Nephron progenitor cell (in vitro differentiated cells): ENCODE data around the gene LRRC23.
"Not testable (repeated sequence)": the region's sequence is repeated elsewhere in the genome, so short reads cannot be mapped to it uniquely, and the experiment has no call there.

Source experiments
- DNase-seq: peaks from one replicate; pipeline ENCODE4 v3.0.0; 2021
- H3K27ac Mint-ChIP-seq: 2 replicates; pipeline ENCODE4 v1.8.0; 2021; ENCODE audit warnings: mild to moderate bottlenecking, moderate library complexity, mixed read lengths
- H3K27me3 Mint-ChIP-seq: 2 replicates; pipeline ENCODE4 v1.8.0; 2021; ENCODE audit warnings: mild to moderate bottlenecking, low read depth, mixed read lengths; ENCODE audit not compliant: poor library complexity
- H3K36me3 Mint-ChIP-seq: 2 replicates; pipeline ENCODE4 v1.8.0; 2021; ENCODE audit warnings: low read depth, mixed read lengths
- H3K4me1 Mint-ChIP-seq: 2 replicates; pipeline ENCODE4 v1.8.0; 2021; ENCODE audit warnings: mixed read lengths
- H3K4me3 Mint-ChIP-seq: 2 replicates; pipeline ENCODE4 v1.8.0; 2021; ENCODE audit warnings: mild to moderate bottlenecking, moderate library complexity, mixed read lengths
- H3K9me3 Mint-ChIP-seq: 2 replicates; pipeline ENCODE4 v1.8.0; 2021; ENCODE audit warnings: mild to moderate bottlenecking, moderate library complexity, mixed read lengths
- CTCF ChIP-seq: fragments of 200-600 bp; sonication (generic); IDR thresholded peaks from 2 replicates; pipeline ENCODE4 v1.5.0; 2021; ENCODE audit warnings: antibody characterized with exemption

LRRC23 gene

GRCh38 chr12:6867413-6868210, 37.0 kb upstream of the LRRC23 start, which contains the start of gene TPI1:
TSS of gene TPI1 (plus strand) at chr12:6867531. CDS start at chr12:6867567, 36 bp downstream.
- Mint-ChIP-seq H3K4me1 (peaks cover 58% of the 10 kb centered on the region), H3K27me3 (peaks cover 4% of the 10 kb centered on the region), H3K27ac (peak within 1 kb of the TSS; percentile 93), H3K4me3 (peak within 1 kb of the TSS; percentile 94), H3K9me3 (no peaks in the 10 kb centered on the region), H3K36me3 (peaks cover 57% of the 10 kb centered on the region)
- TF ChIP-seq CTCF, result no peak
- peak; percentile 91 for DNase-seq

- Mint-ChIP-seq H3K36me3 (peaks cover 52% of the 10 kb centered on the region), H3K4me1 (peaks cover 58% of the 10 kb centered on the region), H3K4me3 (peak overlapping the region; percentile 94), H3K9me3 (no peaks in the 10 kb centered on the region), H3K27me3 (peaks cover 4% of the 10 kb centered on the region), H3K27ac (peak overlapping the region; percentile 93)
- no peak for DNase-seq
- TF ChIP-seq CTCF, result no peak
Measured at GRCh38 chr12:6868211-6869048, 36.2 kb upstream of the LRRC23 start.

- Mint-ChIP-seq H3K4me3 (peak overlapping the region; percentile 94), H3K4me1 (peaks cover 63% of the 10 kb centered on the region), H3K36me3 (peaks cover 45% of the 10 kb centered on the region), H3K9me3 (no peaks in the 10 kb centered on the region), H3K27me3 (peaks cover 4% of the 10 kb centered on the region), H3K27ac (peak overlapping the region; percentile 93)
- DNase-seq, result peak; percentile 91
- peak; percentile 94 for TF ChIP-seq CTCF
Measured at GRCh38 chr12:6869049-6870021, 35.3 kb upstream of the LRRC23 start.

- Mint-ChIP-seq H3K4me1 (peaks cover 60% of the 10 kb centered on the region), H3K36me3 (peaks cover 36% of the 10 kb centered on the region), H3K27ac (peak overlapping the region; percentile 67), H3K4me3 (peak overlapping the region; percentile 94)
- not testable (repeated sequence) for DNase-seq, H3K27me3 Mint-ChIP-seq, H3K9me3 Mint-ChIP-seq
Measured at GRCh38 chr12:6870304-6870703, 34.3 kb upstream of the LRRC23 start.

GRCh38 chr12:6871052-6871957, 33.3 kb upstream of the LRRC23 start:
- H3K4me3 Mint-ChIP-seq, result peak overlapping the region; percentile 89
- peaks cover 3% of the 10 kb centered on the region for H3K27me3 Mint-ChIP-seq
- H3K36me3 Mint-ChIP-seq, result peaks cover 35% of the 10 kb centered on the region
- no peaks in the 10 kb centered on the region for H3K9me3 Mint-ChIP-seq
- peaks cover 52% of the 10 kb centered on the region for H3K4me1 Mint-ChIP-seq
- H3K27ac Mint-ChIP-seq, result peak overlapping the region; percentile 38
- no peak for TF ChIP-seq CTCF
- DNase-seq, result no peak
